Erythroblast (primary cell): ENCODE measurements around the gene SOX15.

Experiments used
- GATA1 ChIP-seq: IDR thresholded peaks from 2 replicates; pipeline ENCODE4 v1.6.1; 2011; ENCODE audit warnings: low read depth, mild to moderate bottlenecking, control low read depth, low read length, moderate library complexity
- POLR2A ChIP-seq: IDR thresholded peaks from 2 replicates; pipeline ENCODE4 v1.6.1; 2011; ENCODE audit warnings: mild to moderate bottlenecking, low read length

DNA sequence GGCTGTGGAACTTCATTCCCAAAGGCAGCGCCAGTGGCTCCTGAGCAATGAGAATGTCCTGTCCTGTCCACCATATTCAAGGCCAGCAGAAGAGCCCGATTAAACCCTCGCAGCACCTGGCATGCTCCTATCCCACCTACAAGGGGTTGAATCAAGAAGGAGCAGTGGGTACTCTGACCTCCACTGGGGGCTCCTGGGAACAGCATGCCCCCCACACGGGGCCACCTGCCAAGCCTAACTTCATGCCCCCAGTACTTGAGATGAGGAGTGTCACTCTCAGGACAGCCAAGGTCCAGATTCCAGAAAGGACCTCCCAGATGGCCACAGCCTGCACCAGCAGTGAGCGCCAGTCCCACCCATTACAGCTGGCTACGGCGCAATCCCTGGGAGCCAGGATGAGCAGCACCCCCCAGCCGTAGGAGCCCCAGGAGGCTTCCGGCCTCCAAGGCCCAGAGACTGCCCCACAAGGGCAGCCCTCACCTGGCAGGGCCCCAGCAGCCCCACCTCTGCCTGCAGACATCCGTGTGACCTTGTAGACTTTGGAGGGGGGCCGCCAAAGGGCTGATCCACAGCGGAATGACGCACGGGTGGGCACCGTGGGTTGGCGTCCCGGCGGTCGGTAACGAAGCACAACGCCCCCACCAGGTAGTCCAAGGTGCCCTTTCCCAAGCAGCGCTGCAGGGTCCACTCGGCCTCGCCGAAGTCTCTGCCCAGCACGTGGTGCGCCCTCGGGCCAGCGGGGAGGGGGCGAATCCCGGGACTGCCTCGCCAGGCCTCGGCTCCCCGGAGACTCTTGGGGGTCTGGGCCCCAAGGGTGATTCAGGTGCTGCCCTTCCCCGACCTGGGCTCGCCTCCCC lies 7.3 kb downstream of the SOX15 start:
- TF ChIP-seq POLR2A (no peak), GATA1 (no peak)
